Tibial nerve (tissue), 4 donors: ENCODE results near the gene CCDC117. TPM values are rescaled to one million over a fixed set of nuclear protein-coding genes. Genes with fewer than 3 reads are reported as not detected.
"Not testable (repeated sequence)": the region's sequence is repeated elsewhere in the genome, so short reads cannot be mapped to it uniquely, and the experiment has no call there.

ENCODE experiments used
- DNase-seq, 2 donors: peaks; one replicate each; pipeline ENCODE4 v3.0.0-alpha.2; 2019; ENCODE audit warnings: low spot score in 2 of 2
- H3K27ac ChIP-seq, 4 donors: fragments of 200-600 bp; sonication (generic) in 3 of 4; one replicate each; pipeline ENCODE4 v1.5.1; 2017 to 2019; ENCODE audit warnings: mild to moderate bottlenecking in 1 of 4
- H3K27me3 ChIP-seq, 2 donors: fragments of 200-600 bp; sonication (generic) in 1 of 2; one replicate each; pipeline versions ENCODE4 v1.5.1 to v1.6.0; 2017 to 2019
- H3K36me3 ChIP-seq, 3 donors: fragments of 200-600 bp; sonication (generic); one replicate each; pipeline ENCODE4 v1.5.1; 2018 to 2019
- H3K4me1 ChIP-seq, 4 donors: fragments of 200-600 bp; sonication (generic) in 3 of 4; one replicate each; pipeline ENCODE4 v1.5.1; 2017 to 2019
- H3K4me3 ChIP-seq, 4 donors: fragments of 200-600 bp; sonication (generic) in 3 of 4; one replicate each; pipeline ENCODE4 v1.5.1; 2017 to 2019; ENCODE audit warnings: mild to moderate bottlenecking in 1 of 4, moderate library complexity in 1 of 4
- H3K9me3 ChIP-seq, 4 donors: fragments of 200-600 bp; sonication (generic) in 3 of 4; one replicate each; pipeline ENCODE4 v1.5.1; 2017 to 2019
- CTCF ChIP-seq, 5 experiments: fragments of 200-600 bp in 3 of 5; fragments of 450-650 bp in 2 of 5; sonication (generic) in 3 of 5; IDR thresholded peaks; one replicate each; pipeline ENCODE4 v1.5.1; 2016 to 2019; ENCODE audit warnings: antibody characterized with exemption in 5 of 5, mild to moderate bottlenecking in 3 of 5, moderate library complexity in 2 of 5
- EP300 ChIP-seq, 2 donors: sonication (generic); formaldehyde crosslinking; IDR thresholded peaks; one replicate each; pipeline ENCODE4 v1.6.1; 2017; ENCODE audit warnings: antibody characterized with exemption in 2 of 2, mild to moderate bottlenecking in 1 of 2
- POLR2A ChIP-seq, 2 donors: fragments of 450-650 bp; IDR thresholded peaks; one replicate each; pipeline ENCODE4 v1.6.1; 2017; ENCODE audit warnings: antibody characterized with exemption in 2 of 2, mild to moderate bottlenecking in 2 of 2, moderate library complexity in 2 of 2
- WGBS, 2 donors: methylation state at CpG; one replicate each; pipeline ENCODE4 v1.1.5; 2018; 5-methylcytosine and 5-hydroxymethylcytosine counted together
- total RNA-seq, 4 donors: library from RNA; depleted of rRNA; stranded (reverse); fragments of >200 nt; gene quantifications; one replicate each; pipeline ENCODE4 v1.1.0, GENCODE V29; 2016

Gene CCDC117
- total RNA-seq, 4 donors from 2014 or later: 16.7 to 22.4 (median 20.6) TPM

- no peak for DNase-seq
Measured at GRCh38 chr22:28822930-28823551, 50.5 kb downstream of the CCDC117 start.

GRCh38 chr22:28824455-28824854 lies 52.0 kb downstream of the CCDC117 start:
- WGBS, 2 donors: 86 to 94% methylated on average over 9 of the region's 9 CpGs
- not testable (repeated sequence) for H3K27me3 ChIP-seq, H3K4me3 ChIP-seq, H3K4me1 ChIP-seq, DNase-seq, H3K9me3 ChIP-seq, H3K27ac ChIP-seq
- peaks cover 0 to 20% (median 0%) of the 10 kb centered on the region in 3 donors for H3K36me3 ChIP-seq

More at GRCh38 chr22:28822930-28823551, 50.5 kb downstream of the CCDC117 start:
- H3K4me1 ChIP-seq: peaks cover 0 to 10% (median 0%) of the 10 kb centered on the region in 4 donors
- no peak overlapping the region for H3K27ac ChIP-seq
- WGBS, 2 donors: 76 to 83% methylated on average over 4 of the region's 4 CpGs
- peaks cover 0 to 20% (median 0%) of the 10 kb centered on the region in 3 donors for H3K36me3 ChIP-seq
- TF ChIP-seq EP300 (IDR thresholded peaks at IDR 0.05) (no peak), POLR2A (IDR thresholded peaks at IDR 0.05) (no peak), CTCF (IDR thresholded peaks at IDR 0.05) (no peak)
- H3K9me3 ChIP-seq: no peaks in the 10 kb centered on the region
- no peaks in the 10 kb centered on the region for H3K27me3 ChIP-seq
- no peak overlapping the region for H3K4me3 ChIP-seq

- not testable (repeated sequence) for H3K4me3 ChIP-seq, DNase-seq, H3K27ac ChIP-seq, H3K9me3 ChIP-seq, H3K27me3 ChIP-seq
- Histone ChIP-seq H3K4me1 (peaks cover 0 to 15% (median 4%) of the 10 kb centered on the region in 4 donors), H3K36me3 (peaks cover 0 to 20% (median 0%) of the 10 kb centered on the region in 3 donors)
- 87 to 89% methylated on average over 4 of the region's 4 CpGs for WGBS, 2 donors
Measured at GRCh38 chr22:28826430-28826829, 53.9 kb downstream of the CCDC117 start.

GRCh38 chr22:28826921-28827320 lies 54.4 kb downstream of the CCDC117 start:
- Histone ChIP-seq H3K27ac (no peak overlapping the region), H3K36me3 (peaks cover 0 to 15% (median 0%) of the 10 kb centered on the region in 3 donors), H3K4me1 (peaks cover 0 to 16% (median 4%) of the 10 kb centered on the region in 4 donors), H3K9me3 (no peaks in the 10 kb centered on the region), H3K4me3 (no peak overlapping the region), H3K27me3 (no peaks in the 10 kb centered on the region)
- no peak for TF ChIP-seq CTCF (IDR thresholded peaks at IDR 0.05)
- no peak for TF ChIP-seq EP300 (IDR thresholded peaks at IDR 0.05)
- no peak for TF ChIP-seq POLR2A (IDR thresholded peaks at IDR 0.05)
- 95 to 98% methylated on average over 7 of the region's 7 CpGs for whole genome bisulfite sequencing, 2 donors
- DNase-seq: no peak

GRCh38 chr22:28829358-28830181 lies 57.1 kb downstream of the CCDC117 start:
- H3K27ac ChIP-seq: peak overlapping the region in 1 of 4 donors; percentile 44
- peak; percentile 77 to 91 for DNase-seq
- TF ChIP-seq POLR2A (IDR thresholded peaks at IDR 0.05) (no peak), CTCF (IDR thresholded peaks at IDR 0.05) (peak; percentile 93 to 96 (median 96)), EP300 (IDR thresholded peaks at IDR 0.05) (peak in 1 of 2 donors; percentile 57)
- no peaks in the 10 kb centered on the region for H3K27me3 ChIP-seq
- WGBS, 2 donors: 41 to 42% methylated on average over 12 of the region's 12 CpGs
- peaks cover 0 to 18% (median 4%) of the 10 kb centered on the region in 4 donors for H3K4me1 ChIP-seq
- H3K4me3 ChIP-seq: no peak overlapping the region
- peaks cover 0 to 5% (median 0%) of the 10 kb centered on the region in 3 donors for H3K36me3 ChIP-seq
- H3K9me3 ChIP-seq: no peaks in the 10 kb centered on the region

- TF ChIP-seq CTCF (IDR thresholded peaks at IDR 0.05) (no peak), POLR2A (IDR thresholded peaks at IDR 0.05) (no peak), EP300 (IDR thresholded peaks at IDR 0.05) (no peak)
- Histone ChIP-seq H3K4me1 (peaks cover 0 to 18% (median 4%) of the 10 kb centered on the region in 4 donors), H3K36me3 (peaks cover 0 to 7% (median 0%) of the 10 kb centered on the region in 3 donors), H3K4me3 (no peak overlapping the region), H3K27ac (no peak overlapping the region), H3K9me3 (no peaks in the 10 kb centered on the region), H3K27me3 (no peaks in the 10 kb centered on the region)
- 91 to 95% methylated on average over 3 of the region's 3 CpGs for WGBS, 2 donors
- no peak for DNase-seq
Measured at GRCh38 chr22:28830441-28830840, 57.9 kb downstream of the CCDC117 start.
